A549 treated with Mapracorat at 1 μM for 4 hours (cell line): ENCODE measurements around the gene TMEM89. TPM values are rescaled to one million over a fixed set of nuclear protein-coding genes. Genes with fewer than 3 reads are reported as not detected.

ENCODE experiments used
- total RNA-seq: library from RNA; stranded (reverse); fragments of 200-300 nt; extraction: Qiagen RNA extraction; gene quantifications from 5 replicates; pipeline ENCODE4 v1.2.3, GENCODE V29; 2022

TMEM89 gene
- not detected in 5 replicates for total RNA-seq

GRCh38 chr3:48621461-48621869 lies at the start of gene TMEM89:
TSS of gene TMEM89 (minus strand) at chr3:48621769. CDS start at chr3:48621756, 13 bp downstream.

GRCh38 chr3:48662753-48663488 lies 41.4 kb upstream of the TMEM89 start, which contains the start of gene CELSR3:
TSS of gene CELSR3 (minus strand) at chr3:48662886. CDS start at chr3:48662634, 252 bp downstream.

GRCh38 chr3:48635222-48636021 lies 13.9 kb upstream of the TMEM89 start, which contains the start of gene SLC26A6:
TSS of gene SLC26A6 (minus strand) at chr3:48635461. CDS start at chr3:48635393, 68 bp downstream.

DNA sequence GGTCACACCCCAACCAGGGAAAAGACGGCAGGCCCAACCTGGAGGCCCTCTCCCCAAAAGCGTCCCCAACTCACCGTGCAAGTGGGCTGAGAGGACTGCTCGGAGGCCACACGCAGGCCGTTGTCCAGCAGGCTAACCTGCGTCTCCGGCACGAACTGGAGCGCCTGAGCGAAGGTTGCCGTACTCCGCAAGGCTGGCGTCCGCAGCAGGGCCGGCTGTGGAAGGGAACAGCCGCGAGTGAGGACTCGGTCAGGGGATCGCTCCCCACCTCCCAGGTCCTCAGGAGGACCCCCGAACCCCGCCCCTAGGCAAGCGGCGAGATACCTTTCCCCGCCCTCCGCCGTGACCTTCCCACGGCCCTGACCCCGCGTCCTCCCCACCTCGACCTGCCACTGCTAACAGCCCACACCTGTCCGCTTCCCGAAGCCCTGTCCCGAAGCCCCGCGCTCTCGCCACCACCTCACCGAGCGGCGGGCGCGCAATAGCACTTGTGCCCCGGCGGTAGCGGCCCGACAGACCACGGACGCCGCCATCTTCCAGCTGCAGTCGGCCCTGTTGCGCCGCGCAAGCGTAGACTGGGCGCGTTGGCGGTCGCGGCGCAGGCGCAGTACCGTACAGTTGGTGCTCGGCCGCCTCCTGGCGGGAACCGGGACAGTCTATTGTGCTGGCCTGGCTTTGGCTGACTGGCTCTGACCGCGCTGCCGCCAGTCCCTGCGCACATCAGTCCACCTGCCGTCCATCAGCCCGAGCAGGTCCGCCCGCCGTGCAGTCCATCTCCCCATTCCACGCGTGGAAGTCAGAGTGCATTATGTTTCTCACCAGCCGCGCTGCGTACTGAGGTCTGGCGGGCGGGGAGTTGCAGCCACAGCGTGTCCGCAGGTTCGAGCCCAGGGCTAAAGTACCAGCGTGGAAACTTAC lies 12.2 kb downstream of the TMEM89 start, which contains the start of gene UQCRC1:
Gene UQCRC1, minus strand, starts transcription at position 559 of the 918 bp plus-strand sequence. Its CDS starts 26 bp downstream, at position 533.

DNA sequence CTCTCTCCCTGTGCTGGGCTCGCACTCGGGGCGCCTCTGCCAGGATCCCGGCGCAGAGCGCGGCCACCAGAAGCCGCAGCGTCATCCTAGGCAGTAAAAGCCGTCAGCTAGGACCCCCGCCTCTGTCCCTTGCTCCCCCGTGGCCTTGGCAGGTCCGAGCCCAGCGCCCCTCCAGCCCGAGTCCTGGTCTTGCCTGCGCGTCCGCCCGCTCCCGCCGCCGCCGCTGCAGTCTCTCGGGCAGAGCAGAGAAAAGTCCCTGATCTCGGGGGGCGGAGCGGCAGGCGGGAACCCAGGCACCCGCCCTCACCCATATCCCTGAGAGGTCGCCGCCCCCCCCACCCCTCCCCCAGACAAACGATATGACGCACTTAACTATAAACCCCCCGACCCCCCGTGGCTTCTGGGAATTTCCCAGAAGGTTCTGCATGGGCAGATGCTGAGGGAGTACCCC lies 26.5 kb downstream of the TMEM89 start, which contains the start of gene COL7A1:
Gene COL7A1, minus strand, starts transcription at position 255 of the 451 bp plus-strand sequence. Its CDS starts 170 bp downstream, at position 85.

Other genes starting within 250 kb of the TMEM89 start
- not detected in 5 replicates for gene FBXW12, start 249.6 kb downstream of the TMEM89 start, total RNA-seq
- 14.6 to 20.3 TPM (median 15.2 TPM) in 5 replicates for gene PLXNB1, start 191.7 kb downstream of the TMEM89 start, total RNA-seq
- 25.8 to 29.2 TPM (median 26.6 TPM) in 5 replicates for gene CCDC51, start 181.7 kb downstream of the TMEM89 start, total RNA-seq
- 268 to 389 TPM (median 305 TPM) in 5 replicates for gene TMA7, start 181.5 kb downstream of the TMEM89 start, total RNA-seq
- gene ATRIP, start 175.0 kb downstream of the TMEM89 start, total RNA-seq, result 8.6 to 10.3 TPM (median 9.8 TPM) in 5 replicates
- 106 to 134 TPM (median 129 TPM) in 5 replicates for gene SHISA5, start 117.6 kb downstream of the TMEM89 start, total RNA-seq
- gene PFKFB4, start 65.0 kb downstream of the TMEM89 start, total RNA-seq, result 9.4 to 17.6 TPM (median 12.1 TPM) in 5 replicates
- 7.3 to 10.4 TPM (median 8.9 TPM) in 5 replicates for gene UCN2, start 58.0 kb downstream of the TMEM89 start, total RNA-seq
- 116 to 206 TPM (median 180 TPM) in 5 replicates for gene COL7A1, start 26.4 kb downstream of the TMEM89 start, total RNA-seq
- gene UQCRC1, start 12.1 kb downstream of the TMEM89 start, total RNA-seq, result 166 to 209 TPM (median 172 TPM) in 5 replicates
- 12.0 to 18.5 TPM (median 16.8 TPM) in 5 replicates for gene SLC26A6, start 13.7 kb upstream of the TMEM89 start, total RNA-seq
- gene CELSR3, start 41.1 kb upstream of the TMEM89 start, total RNA-seq, result 2.8 to 4.7 TPM (median 4.4 TPM) in 5 replicates
- gene NCKIPSD, start 64.1 kb upstream of the TMEM89 start, total RNA-seq, result 7.4 to 10.4 TPM (median 9.3 TPM) in 5 replicates
- 49.9 to 55.1 TPM (median 50.8 TPM) in 5 replicates for gene IP6K2, start 95.5 kb upstream of the TMEM89 start, total RNA-seq
- gene PRKAR2A, start 226.1 kb upstream of the TMEM89 start, total RNA-seq, result 15.5 to 21.0 TPM (median 18.0 TPM) in 5 replicates